Activated naive CD8-positive, alpha-beta T cell treated with anti-CD3 and anti-CD28 coated beads for 36 hours (primary cell): ENCODE results near the gene MAGEE2. TPM values are rescaled to one million over a fixed set of nuclear protein-coding genes. Genes with fewer than 3 reads are reported as not detected.
A peak's percentile ranks its signal among the peaks of the same experiment; 100 is the strongest.
"Not testable (repeated sequence)": the region's sequence is repeated elsewhere in the genome, so short reads cannot be mapped to it uniquely, and the experiment has no call there.

Source experiments
- DNase-seq: peaks from one replicate; pipeline ENCODE4 v3.0.0; 2021
- H3K27ac Mint-ChIP-seq: one replicate; pipeline ENCODE4 v1.8.0; 2022; ENCODE audit warnings: mild to moderate bottlenecking, moderate library complexity, mixed read lengths
- H3K27me3 Mint-ChIP-seq: one replicate; pipeline ENCODE4 v1.8.0; 2022; ENCODE audit warnings: mild to moderate bottlenecking, mixed read lengths
- H3K36me3 Mint-ChIP-seq: one replicate; pipeline ENCODE4 v1.8.0; 2021; ENCODE audit warnings: mild to moderate bottlenecking, mixed read lengths
- H3K4me1 Mint-ChIP-seq: one replicate; pipeline ENCODE4 v1.8.0; 2021; ENCODE audit warnings: mixed read lengths
- H3K4me3 Mint-ChIP-seq: one replicate; pipeline ENCODE4 v1.8.0; 2022; ENCODE audit warnings: mild to moderate bottlenecking, moderate library complexity, mixed read lengths
- H3K9me3 Mint-ChIP-seq: one replicate; pipeline ENCODE4 v1.8.0; 2022; ENCODE audit warnings: mixed read lengths
- total RNA-seq, 2 experiments: library from RNA; stranded (reverse); gene quantifications; one replicate each; pipeline ENCODE4 v1.2.3, GENCODE V29; 2021

MAGEE2 gene
- not detected for total RNA-seq

- Mint-ChIP-seq H3K4me1 (peaks cover 4% of the 10 kb centered on the region), H3K9me3 (no peaks in the 10 kb centered on the region), H3K27me3 (peaks cover 24% of the 10 kb centered on the region), H3K27ac (no peak within 1 kb of the TSS), H3K36me3 (no peaks in the 10 kb centered on the region), H3K4me3 (peak within 1 kb of the TSS; percentile 79)
- DNase-seq = peak; percentile 3
Observed at GRCh38 chrX:75784680-75785491, at the start of gene MAGEE2. Gene MAGEE2 (minus strand): TSS chrX:75785254. CDS start chrX:75785051, 203 bp downstream.

GRCh38 chrX:75786290-75786689 is 1.2 kb upstream of the MAGEE2 start:
- Mint-ChIP-seq H3K9me3 (no peaks in the 10 kb centered on the region), H3K4me1 (peaks cover 4% of the 10 kb centered on the region), H3K27ac (no peak overlapping the region), H3K4me3 (no peak overlapping the region), H3K36me3 (no peaks in the 10 kb centered on the region), H3K27me3 (peaks cover 20% of the 10 kb centered on the region)
- no peak for DNase-seq

GRCh38 chrX:75781611-75782010 is 3.4 kb downstream of the MAGEE2 start:
- Mint-ChIP-seq H3K4me1 (peaks cover 4% of the 10 kb centered on the region), H3K27ac (no peak overlapping the region), H3K27me3 (peaks cover 24% of the 10 kb centered on the region), H3K4me3 (no peak overlapping the region), H3K9me3 (no peaks in the 10 kb centered on the region), H3K36me3 (no peaks in the 10 kb centered on the region)
- DNase-seq = no peak

- not testable (repeated sequence) for DNase-seq, H3K9me3 Mint-ChIP-seq, H3K4me1 Mint-ChIP-seq, H3K27ac Mint-ChIP-seq, H3K4me3 Mint-ChIP-seq, H3K27me3 Mint-ChIP-seq, H3K36me3 Mint-ChIP-seq
Observed at GRCh38 chrX:75768063-75768462, 17.0 kb downstream of the MAGEE2 start.

- Mint-ChIP-seq H3K9me3 (peaks cover 3% of the 10 kb centered on the region), H3K36me3 (no peaks in the 10 kb centered on the region), H3K4me1 (peaks cover 3% of the 10 kb centered on the region), H3K27ac (no peak overlapping the region), H3K27me3 (no peaks in the 10 kb centered on the region), H3K4me3 (no peak overlapping the region)
- DNase-seq = no peak
Observed at GRCh38 chrX:75748431-75748830, 36.6 kb downstream of the MAGEE2 start.

GRCh38 chrX:75746891-75747639 is 38.0 kb downstream of the MAGEE2 start:
- Mint-ChIP-seq H3K27ac (peak overlapping the region; percentile 12), H3K4me1 (peaks cover 3% of the 10 kb centered on the region), H3K4me3 (peak overlapping the region; percentile 75), H3K9me3 (peaks cover 6% of the 10 kb centered on the region), H3K36me3 (peaks cover 1% of the 10 kb centered on the region), H3K27me3 (no peaks in the 10 kb centered on the region)
- peak; percentile 34 for DNase-seq
